T-helper 2 cell treated with Interferon-gamma antibody and Interleukin-4, amounts not matched to agents 100 ng/mL and 5 ng/mL, for 36 hours (primary cell): Measurements from ENCODE around the gene ATP8A2. TPM values are rescaled to one million over a fixed set of nuclear protein-coding genes. Genes with fewer than 3 reads are reported as not detected.

Experiments
- intact Hi-C: fragments of 100-400 bp; cut with micrococcal nuclease; formaldehyde crosslinking; loops from one replicate; pipeline ENCODE4 v1.15.1; 2023
- total RNA-seq: library from RNA; stranded (reverse); gene quantifications from 2 replicates; pipeline ENCODE4 v1.2.3, GENCODE V29; 2022

ATP8A2 gene
- total RNA-seq, 1 donor from 2014 or later, result 0.50 TPM

- intact Hi-C loops, result no loop called here
Measured at GRCh38 chr13:25727250-25727649, 355.5 kb downstream of the ATP8A2 start.

GRCh38 chr13:25727810-25728209, 356.0 kb downstream of the ATP8A2 start:
- intact Hi-C loops, result no loop called here

GRCh38 chr13:25729201-25729600, 357.4 kb downstream of the ATP8A2 start:
- intact Hi-C loops, result no loop called here

GRCh38 chr13:25731037-25731436, 359.3 kb downstream of the ATP8A2 start:
- intact Hi-C loops, result no loop called here

GRCh38 chr13:25731536-25731935, 359.8 kb downstream of the ATP8A2 start:
- intact Hi-C loops, result no loop called here

GRCh38 chr13:25732111-25732865, 360.5 kb downstream of the ATP8A2 start:
- intact Hi-C loops, result no loop called here

- intact Hi-C loops, result no loop called here
Measured at GRCh38 chr13:25733001-25733491, 361.3 kb downstream of the ATP8A2 start.

GRCh38 chr13:25733696-25734435, 362.1 kb downstream of the ATP8A2 start:
- intact Hi-C loops, result no loop called here

GRCh38 chr13:25738342-25739196, 366.8 kb downstream of the ATP8A2 start:
- intact Hi-C loops, result no loop called here

GRCh38 chr13:25739376-25739775, 367.6 kb downstream of the ATP8A2 start:
- intact Hi-C loops, result no loop called here

GRCh38 chr13:25741796-25742195, 370.0 kb downstream of the ATP8A2 start:
- intact Hi-C loops, result no loop called here

GRCh38 chr13:25742220-25742619, 370.4 kb downstream of the ATP8A2 start:
- intact Hi-C loops, result no loop called here

GRCh38 chr13:25743421-25743820, 371.6 kb downstream of the ATP8A2 start:
- intact Hi-C loops, result no loop called here

- intact Hi-C loops, result no loop called here
Measured at GRCh38 chr13:25744178-25744577, 372.4 kb downstream of the ATP8A2 start.

GRCh38 chr13:25746131-25746530, 374.4 kb downstream of the ATP8A2 start:
- intact Hi-C loops, result no loop called here

- intact Hi-C loops, result loop anchor here (10.0 kb wide), 1 partner anchor 302 kb away; the partner anchor contains the start of gene SHISA2
Measured at GRCh38 chr13:25752957-25753551, 381.3 kb downstream of the ATP8A2 start.

GRCh38 chr13:25753976-25754375, 382.2 kb downstream of the ATP8A2 start:
- intact Hi-C loops, result loop anchor here (10.0 kb wide), 1 partner anchor 301 kb away; the partner anchor contains the start of gene SHISA2

GRCh38 chr13:25756251-25756650, 384.5 kb downstream of the ATP8A2 start:
- intact Hi-C loops, result loop anchor here (10.0 kb wide), 1 partner anchor 299 kb away; the partner anchor contains the start of gene SHISA2

- intact Hi-C loops, result loop anchor here (10.0 kb wide), 1 partner anchor 298 kb away; the partner anchor contains the start of gene SHISA2
Measured at GRCh38 chr13:25756912-25757311, 385.1 kb downstream of the ATP8A2 start.

- intact Hi-C loops, result no loop called here
Measured at GRCh38 chr13:25761041-25761440, 389.3 kb downstream of the ATP8A2 start.

- intact Hi-C loops, result no loop called here
Measured at GRCh38 chr13:25762281-25762680, 390.5 kb downstream of the ATP8A2 start.
